HG02981 (cell line): Measurements from ENCODE around the gene KHNYN.
A peak's percentile ranks its signal among the peaks of the same experiment; 100 is the strongest.
"Not testable (repeated sequence)": the region's sequence is repeated elsewhere in the genome, so short reads cannot be mapped to it uniquely, and the experiment has no call there.

Experiments used
- ATAC-seq: cut with Tn5 transposase; IDR thresholded peaks from one replicate; pipeline ENCODE4 v1.9.1; 2021; ENCODE audit warnings: mild to moderate bottlenecking, moderate library complexity; ENCODE audit not compliant: unreplicated experiment

Gene KHNYN

GRCh38 chr14:24429395-24430142 lies at the start of gene KHNYN, which contains the start of gene CBLN3:
Gene KHNYN, plus strand, starts transcription at chr14:24429954. Its CDS starts 777 bp downstream, at chr14:24430731.
Gene CBLN3, minus strand, starts transcription at chr14:24429668. Its CDS starts 614 bp downstream, at chr14:24429054.
- peak; percentile 84 for ATAC-seq

GRCh38 chr14:24381363-24382063 lies 48.2 kb upstream of the KHNYN start:
- ATAC-seq = no peak

- no peak for ATAC-seq
Observed at GRCh38 chr14:24382064-24382371, 47.7 kb upstream of the KHNYN start.

GRCh38 chr14:24384169-24384568 lies 45.6 kb upstream of the KHNYN start:
- no peak for ATAC-seq

GRCh38 chr14:24385524-24385923 lies 44.2 kb upstream of the KHNYN start:
- no peak for ATAC-seq

- no peak for ATAC-seq
Observed at GRCh38 chr14:24387009-24387345, 42.8 kb upstream of the KHNYN start.

GRCh38 chr14:24387579-24387978 lies 42.2 kb upstream of the KHNYN start:
- not testable (repeated sequence) for ATAC-seq

- ATAC-seq = no peak
Observed at GRCh38 chr14:24388474-24389179, 41.1 kb upstream of the KHNYN start.

- ATAC-seq = no peak
Observed at GRCh38 chr14:24389226-24389848, 40.4 kb upstream of the KHNYN start.

- ATAC-seq = no peak
Observed at GRCh38 chr14:24390701-24391468, 38.9 kb upstream of the KHNYN start.

- no peak for ATAC-seq
Observed at GRCh38 chr14:24392325-24393091, 37.2 kb upstream of the KHNYN start.

- no peak for ATAC-seq
Observed at GRCh38 chr14:24394275-24394674, 35.5 kb upstream of the KHNYN start.

- ATAC-seq = no peak
Observed at GRCh38 chr14:24395609-24396582, 33.9 kb upstream of the KHNYN start.

- no peak for ATAC-seq
Observed at GRCh38 chr14:24397639-24398292, 32.0 kb upstream of the KHNYN start.

- ATAC-seq = no peak
Observed at GRCh38 chr14:24398293-24398652, 31.5 kb upstream of the KHNYN start.

GRCh38 chr14:24398653-24399446 lies 30.9 kb upstream of the KHNYN start, which contains the start of gene NYNRIN:
Gene NYNRIN, plus strand, starts transcription at chr14:24399003. Its CDS starts 244 bp downstream, at chr14:24399247.
- no peak for ATAC-seq

GRCh38 chr14:24399447-24399822 lies 30.3 kb upstream of the KHNYN start:
- ATAC-seq = no peak
